GM21367 (cell line): Measurements from ENCODE around the gene PRKCQ.

ENCODE experiments used
- ATAC-seq: cut with Tn5 transposase; IDR thresholded peaks from one replicate; pipeline ENCODE4 v1.9.1; 2021; ENCODE audit not compliant: unreplicated experiment

The PRKCQ gene

DNA sequence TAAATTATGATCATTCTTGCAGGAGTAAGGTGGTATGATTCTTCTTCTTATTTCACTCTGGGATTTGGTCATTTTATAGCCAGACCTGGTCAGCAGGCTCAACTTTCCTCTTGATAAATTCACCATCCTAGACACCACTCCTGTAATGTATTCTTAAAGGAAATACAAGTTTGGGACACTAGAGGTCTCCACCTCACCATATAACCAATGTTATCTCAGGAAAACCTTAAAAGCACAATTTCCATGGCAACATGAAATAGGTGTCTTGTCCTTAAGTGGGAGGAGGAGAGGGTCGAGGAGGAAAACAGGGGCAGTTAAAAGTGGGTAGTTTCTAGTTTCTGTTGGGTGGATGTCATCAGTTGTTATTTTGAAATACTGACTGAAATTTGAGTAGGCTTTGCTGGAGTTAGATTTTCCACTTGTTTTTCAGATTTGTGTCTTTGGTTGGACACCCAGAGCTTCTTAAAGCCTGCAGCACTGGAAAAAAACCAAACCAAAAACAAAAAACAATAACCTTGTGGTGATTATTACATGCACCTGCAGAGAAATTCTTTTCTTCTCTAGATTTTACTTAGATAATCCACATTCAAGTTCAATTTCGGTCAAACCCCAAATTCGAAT, 163.1 kb downstream of the PRKCQ start:
- no peak for ATAC-seq

DNA sequence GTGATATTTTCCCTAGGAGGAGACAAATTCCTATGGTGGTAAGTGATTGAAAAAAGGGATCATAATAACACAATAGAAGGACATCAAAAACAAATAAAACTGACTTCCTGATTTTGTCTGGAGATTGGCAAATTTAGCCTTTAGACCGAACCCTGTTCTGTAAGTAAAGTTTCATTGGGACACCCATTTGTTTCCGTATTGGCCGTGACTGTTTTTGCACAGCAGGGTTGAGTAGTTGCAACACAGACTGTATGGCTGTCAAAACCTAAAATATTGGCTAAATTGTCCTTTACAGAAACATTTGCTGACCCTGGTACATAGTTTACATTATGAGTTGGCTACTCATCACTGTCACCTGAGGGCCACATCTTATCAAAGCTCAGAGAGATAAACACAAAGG, 168.6 kb downstream of the PRKCQ start:
- no peak for ATAC-seq

GRCh38 chr10:6410830-6411229, 169.2 kb downstream of the PRKCQ start:
- no peak for ATAC-seq

GRCh38 chr10:6409971-6410643, 170.0 kb downstream of the PRKCQ start:
- ATAC-seq = no peak

GRCh38 chr10:6408799-6409198, 171.3 kb downstream of the PRKCQ start:
- no peak for ATAC-seq

DNA sequence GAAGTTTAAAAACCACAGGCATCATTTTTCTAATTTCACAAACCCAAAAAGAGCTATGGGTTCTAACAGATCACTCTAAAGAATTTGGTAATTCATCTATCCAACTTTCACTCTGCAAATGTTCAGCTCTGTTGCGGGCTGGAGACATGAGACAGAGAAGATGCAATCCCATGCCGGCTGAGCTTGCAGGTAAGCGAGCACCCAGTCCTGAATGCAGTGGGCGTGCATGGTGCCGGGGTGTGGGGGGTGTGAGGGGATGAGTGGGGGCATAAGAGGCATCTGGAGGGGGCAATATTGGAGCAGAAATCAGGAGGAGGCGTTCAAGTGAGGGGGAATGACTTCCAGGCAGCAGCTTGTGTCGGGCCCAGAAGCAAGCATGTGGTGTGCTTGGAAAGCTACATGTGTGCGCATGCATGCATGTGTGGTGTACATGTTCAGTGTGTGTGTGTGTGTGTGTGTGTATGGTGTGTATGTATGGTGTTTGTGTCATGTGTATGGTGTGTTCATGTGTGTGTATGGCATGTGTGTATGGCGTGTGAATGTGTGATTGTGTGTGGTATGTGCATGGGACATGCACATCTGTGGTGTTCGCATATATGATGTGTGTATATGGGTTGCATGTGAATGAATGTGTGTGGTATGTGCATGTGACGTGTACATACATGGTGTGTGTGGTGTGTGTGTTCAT, 172.9 kb downstream of the PRKCQ start:
- no peak for ATAC-seq

- no peak for ATAC-seq
Observed at GRCh38 chr10:6406220-6407033, 173.6 kb downstream of the PRKCQ start.

DNA sequence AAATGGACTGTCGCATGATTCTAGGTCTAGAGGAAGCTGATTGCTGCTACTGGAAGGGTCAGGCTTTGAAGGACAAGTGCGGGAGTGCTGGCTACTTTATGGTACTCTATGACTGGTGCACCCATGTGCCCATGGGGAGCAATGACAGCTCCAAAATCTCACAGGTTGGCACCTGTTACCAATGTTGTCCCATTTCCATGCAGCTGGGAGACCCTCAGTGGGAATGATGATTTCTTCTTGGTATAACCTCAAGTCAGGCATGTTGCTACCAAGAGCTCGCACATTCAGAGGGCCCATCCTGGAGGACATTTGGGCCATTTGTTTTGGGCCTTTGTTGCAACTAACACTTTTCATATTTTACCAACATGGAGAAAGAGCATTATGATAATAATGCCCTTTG, 174.4 kb downstream of the PRKCQ start:
- no peak for ATAC-seq

DNA sequence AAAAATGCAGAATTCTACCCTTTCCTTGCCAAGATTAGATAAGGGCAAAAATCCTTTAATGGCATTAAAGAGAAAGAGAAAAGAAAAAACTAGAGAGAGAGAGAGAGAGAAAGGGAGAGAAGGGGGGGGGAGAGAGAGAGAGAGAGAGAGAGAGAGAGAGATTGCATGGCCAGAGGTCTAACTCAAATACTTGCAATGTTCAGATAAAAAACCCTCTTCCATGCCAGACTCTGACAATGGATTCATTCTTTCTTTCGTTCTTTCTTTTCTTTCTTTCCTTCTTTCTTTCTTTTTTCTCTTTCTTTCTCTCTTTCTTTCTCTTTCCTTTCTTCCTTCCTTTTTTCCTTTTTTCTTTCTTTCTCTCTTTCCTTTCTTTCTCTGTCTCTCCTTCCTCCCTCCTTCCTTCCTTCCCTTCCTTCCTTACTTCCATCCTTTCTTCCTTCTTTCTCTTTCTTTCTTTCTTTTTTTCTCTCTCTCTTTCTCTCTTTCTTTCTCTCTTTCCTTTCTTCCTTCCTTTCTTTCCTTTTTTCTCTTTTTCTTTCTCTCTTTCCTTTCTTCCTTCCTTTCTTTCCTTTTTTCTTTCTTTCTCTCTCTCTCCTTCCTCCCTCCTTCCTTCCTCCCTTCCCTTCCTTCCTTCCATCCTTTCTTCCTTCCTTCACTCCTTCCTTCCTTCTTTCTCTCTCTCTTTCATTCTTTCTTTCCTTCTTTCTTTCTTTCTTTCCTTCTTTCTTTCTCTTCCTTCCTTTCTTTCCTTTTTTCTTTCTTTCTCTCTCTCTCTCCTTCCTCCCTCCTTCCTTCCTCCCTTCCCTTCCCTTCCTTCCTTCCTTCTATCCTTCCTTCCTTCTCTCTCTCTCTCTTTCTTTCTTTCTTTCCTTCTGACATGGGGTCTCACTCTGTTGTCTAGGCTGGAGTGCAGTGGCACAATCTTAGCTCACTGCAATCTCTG, 175.7 kb downstream of the PRKCQ start:
- ATAC-seq = no peak

GRCh38 chr10:6402960-6403359, 177.1 kb downstream of the PRKCQ start:
- ATAC-seq = no peak

GRCh38 chr10:6402349-6402709, 177.7 kb downstream of the PRKCQ start:
- ATAC-seq = no peak

DNA sequence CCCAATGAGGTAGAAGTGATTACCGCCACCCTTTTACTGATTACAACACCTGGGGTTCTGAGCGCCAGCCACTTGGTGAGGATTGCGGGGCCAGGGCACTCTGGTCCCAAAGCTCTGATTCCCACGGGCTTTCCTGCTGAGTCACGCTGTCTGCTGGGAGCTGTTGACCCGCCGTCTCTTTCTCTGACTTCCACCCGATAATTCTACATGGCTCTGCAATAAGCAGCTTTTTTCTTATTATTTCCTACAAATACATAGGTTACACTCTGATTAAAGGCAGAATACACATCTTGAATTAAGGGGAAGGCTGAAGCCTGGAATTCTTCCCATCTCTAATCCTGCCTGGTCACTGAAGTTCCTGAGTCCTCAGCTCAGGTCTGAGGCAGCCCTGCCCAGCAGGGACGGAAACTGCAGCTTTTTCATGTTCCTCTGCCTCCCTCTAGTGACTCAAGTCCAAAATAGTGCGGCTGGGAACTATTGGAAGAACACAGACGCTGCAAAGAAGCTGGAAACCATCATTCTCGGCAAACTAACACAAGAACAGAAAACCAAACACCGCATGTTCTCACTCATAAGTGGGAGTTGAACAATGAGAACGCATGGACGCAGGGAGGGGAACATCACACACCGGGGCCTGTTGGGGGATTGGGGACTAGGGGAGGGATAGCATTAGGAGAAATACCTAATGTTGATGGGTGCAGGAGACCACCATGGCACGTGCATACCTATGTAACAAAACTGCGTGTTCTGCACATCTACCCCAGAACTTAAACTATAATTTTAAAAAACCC, 178.3 kb downstream of the PRKCQ start:
- ATAC-seq = peak; percentile 79

DNA sequence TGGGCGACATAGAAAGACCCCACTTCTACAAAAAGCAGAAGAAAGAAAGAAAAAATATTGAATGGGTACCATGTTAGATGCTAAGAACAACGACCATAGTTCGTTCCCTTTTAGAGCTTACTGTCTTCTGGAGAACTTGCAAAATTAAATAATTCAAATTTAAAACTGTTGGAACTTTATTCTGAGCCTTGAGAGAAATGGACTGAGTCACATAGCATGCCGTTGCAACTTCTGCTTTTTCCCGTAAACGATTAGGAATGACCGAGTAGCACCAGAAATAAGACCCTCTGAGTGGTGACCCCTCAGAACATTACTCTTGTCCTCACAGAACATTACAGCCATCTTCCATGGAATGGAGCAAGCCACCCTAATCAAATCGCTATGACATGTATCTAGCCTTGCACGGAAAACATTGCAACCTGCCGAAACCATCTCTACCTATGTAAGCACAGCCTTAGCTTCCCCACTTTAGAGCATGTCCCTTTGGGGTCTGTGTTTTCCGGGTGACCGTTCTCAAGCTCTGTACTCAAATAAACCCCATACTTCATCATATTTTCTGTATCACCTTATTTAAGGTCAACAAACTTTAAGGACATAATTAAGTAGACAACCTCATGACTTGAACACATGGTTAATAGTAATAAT, 179.1 kb downstream of the PRKCQ start:
- ATAC-seq = no peak

DNA sequence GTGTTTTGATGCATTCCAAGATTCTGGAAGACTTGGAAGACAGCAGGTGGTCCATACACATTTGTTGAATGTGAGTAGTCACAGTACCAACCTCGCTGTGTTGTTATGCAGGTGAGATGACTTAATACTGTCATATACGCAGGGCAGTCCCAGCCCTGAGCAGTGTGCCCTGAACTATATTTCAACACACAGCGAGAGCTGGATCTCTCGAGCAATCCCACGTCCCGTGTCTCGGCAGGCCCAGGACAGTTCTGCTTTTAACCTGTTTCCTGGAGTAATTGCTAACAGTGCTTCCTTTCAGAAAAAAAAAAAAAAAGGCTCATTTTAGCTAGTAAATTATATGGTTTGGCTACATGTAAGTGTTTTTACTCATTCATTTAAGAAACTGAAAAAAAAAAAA, 179.7 kb downstream of the PRKCQ start:
- ATAC-seq = no peak

DNA sequence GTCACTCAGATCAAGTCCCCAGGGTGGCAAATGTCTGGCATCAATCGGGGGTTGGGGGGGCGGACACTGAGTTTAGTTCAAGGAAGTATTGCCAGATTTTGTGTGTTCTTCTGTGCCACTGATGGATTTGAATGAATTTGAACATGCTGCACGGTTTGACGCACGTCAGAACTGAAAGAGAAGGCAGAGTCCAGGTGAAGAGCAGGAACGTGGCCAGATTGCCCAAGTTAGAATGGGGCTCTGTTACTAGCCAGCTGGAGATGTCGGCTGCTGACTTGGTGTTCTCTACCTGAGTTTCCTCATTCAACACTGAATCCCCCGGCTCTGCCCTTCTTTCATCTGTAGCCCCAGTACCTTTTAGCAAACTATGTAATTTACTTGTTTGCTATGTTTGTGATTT, 180.2 kb downstream of the PRKCQ start:
- ATAC-seq = no peak

GRCh38 chr10:6399231-6399741, 180.8 kb downstream of the PRKCQ start:
- ATAC-seq = no peak

DNA sequence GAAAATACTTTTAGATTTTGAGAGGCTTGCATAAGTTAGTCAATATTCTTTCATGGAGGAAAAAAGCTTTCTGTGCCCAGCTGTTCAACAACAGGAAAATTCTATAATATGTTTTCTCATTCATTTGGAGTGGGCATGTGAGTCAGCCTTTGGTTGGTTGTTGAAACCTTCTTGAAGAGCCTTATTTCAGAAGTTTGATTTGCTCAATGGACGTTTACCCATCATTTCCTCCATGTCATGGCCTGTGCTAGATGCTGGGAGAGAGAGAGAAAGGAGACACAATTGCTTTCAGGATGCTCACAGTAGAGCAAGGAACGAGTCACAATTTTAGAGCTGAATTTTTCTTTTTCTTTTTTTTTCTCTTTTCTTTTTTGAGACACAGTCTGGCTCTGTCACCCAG, 181.7 kb downstream of the PRKCQ start:
- no peak for ATAC-seq

- no peak for ATAC-seq
Observed at GRCh38 chr10:6396652-6397051, 183.4 kb downstream of the PRKCQ start.

DNA sequence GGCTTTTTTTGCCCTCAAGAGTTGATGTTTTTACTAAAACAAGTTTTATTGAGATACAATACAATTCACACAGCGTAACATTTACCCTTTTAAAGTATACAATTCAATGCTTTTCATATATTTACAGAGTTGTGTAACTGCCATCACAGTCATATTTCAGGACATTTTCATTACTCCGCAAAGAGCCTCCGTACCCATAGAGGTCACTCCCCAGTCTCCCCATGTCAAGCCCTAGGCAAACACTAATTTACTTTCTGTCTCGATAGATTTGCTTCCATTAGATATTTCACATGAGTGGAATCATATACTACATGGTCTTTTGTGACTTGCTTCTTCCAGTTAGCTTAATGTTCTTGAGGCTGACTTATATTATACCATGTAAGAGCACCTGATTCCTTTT, 183.8 kb downstream of the PRKCQ start:
- no peak for ATAC-seq
